Measurements from ENCODE around the gene PSENEN.

The PSENEN gene

DNA sequence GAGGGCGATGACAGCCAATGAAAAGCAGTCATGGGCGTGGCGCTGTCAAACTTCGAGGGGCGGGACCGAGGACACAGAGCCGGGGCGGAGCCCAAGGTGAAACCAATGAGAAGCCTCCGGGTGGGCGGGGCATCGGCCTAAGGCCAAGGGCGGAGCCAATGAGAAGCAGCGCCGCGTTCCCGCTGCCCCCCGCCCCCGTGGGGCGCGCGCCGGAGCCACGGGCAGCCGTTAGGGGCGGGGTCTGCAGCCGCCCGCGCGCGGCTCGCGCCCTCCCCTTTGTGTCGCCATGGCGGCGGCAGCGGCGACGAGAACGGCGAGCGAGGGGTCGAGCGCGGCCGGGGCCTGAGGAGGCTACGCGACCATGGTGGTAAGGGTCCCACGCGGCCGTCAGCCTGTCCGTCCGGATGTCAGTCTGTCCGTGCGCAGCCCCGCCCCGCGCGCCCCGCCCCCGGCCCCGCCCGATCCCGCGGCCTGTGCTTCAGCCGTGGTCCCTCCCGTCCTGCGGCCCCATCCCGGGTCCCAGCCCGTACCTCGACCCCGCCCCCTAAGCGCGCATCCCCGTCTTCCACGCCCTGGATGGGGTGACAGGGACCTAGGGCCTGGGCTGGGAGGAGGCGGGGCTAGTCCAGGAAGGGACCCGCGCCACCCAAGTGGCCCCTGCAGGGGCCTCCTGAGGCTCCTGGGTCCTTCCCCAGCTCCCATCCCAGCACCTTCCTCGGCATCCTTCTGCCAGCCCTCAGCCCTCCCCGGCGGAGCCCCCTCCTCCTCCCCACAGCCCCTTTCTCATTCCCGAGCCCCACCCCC, 30.0 kb downstream of the PSENEN start, which contains the start of gene ARHGAP33:
Gene ARHGAP33 (plus strand): TSS at position 267 of the 804 bp plus-strand sequence. CDS start 95 bp downstream, at position 362.
- peak; percentile 98 for DNase-seq

- DNase-seq, result no peak
These were observed 30.8 kb downstream of the PSENEN start for GRCh38 chr19:35776102-35776788.

DNA sequence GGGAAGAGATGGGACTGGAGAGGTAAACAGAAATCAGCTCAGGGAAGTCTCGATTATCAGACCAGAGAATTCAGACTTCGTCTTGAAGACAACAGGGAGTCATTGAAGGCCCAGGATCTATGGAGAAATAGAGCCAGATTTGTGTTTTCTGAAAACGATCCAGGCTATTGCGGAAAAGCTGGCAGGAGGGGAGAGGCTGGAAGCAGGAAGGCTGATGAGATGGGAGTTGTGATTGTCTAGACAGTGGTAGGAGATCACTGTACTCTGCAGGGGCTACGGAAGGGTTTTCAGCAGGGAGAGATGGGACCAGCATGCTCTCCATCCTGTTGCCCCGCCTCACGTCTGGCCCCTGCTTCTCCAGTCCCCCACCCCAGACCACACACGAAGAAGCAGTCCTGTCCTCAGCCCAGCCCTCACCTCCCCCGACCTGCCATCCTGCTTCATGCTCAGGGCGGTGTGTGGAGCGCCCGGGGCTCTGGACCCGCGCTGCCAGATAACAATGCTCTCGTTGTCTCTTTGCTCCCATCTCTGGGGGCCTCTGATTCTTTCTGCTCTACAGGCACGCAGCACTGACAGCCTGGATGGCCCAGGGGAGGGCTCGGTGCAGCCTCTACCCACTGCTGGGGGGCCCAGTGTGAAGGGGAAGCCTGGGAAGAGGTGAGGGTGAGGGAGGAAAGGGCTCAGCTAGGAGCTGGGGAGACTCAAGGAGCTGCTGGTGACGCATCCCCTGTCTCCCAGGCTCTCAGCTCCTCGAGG, 31.8 kb downstream of the PSENEN start:
- DNase-seq, result no peak

GRCh38 chr19:35777961-35778360, 32.5 kb downstream of the PSENEN start:
- DNase-seq, result no peak

- DNase-seq, result no peak
These were observed 33.6 kb downstream of the PSENEN start for GRCh38 chr19:35779033-35779432.

DNA sequence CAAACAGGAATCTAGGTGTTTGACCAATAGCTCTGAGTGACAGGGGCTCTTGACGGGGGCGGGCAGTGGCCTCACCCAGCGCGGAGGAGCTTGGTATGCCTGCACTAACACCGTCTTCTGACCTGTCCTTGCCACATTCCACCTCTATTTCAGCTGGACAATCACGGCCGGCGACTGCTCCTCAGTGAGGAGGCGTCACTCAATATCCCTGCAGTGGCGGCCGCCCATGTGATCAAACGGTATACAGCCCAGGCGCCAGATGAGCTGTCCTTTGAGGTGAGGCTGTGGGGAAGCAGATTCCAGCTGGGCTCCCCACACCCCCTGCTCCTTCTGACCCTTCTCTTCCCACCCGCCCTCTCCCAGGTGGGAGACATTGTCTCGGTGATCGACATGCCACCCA, 34.6 kb downstream of the PSENEN start:
- DNase-seq, result no peak

DNA sequence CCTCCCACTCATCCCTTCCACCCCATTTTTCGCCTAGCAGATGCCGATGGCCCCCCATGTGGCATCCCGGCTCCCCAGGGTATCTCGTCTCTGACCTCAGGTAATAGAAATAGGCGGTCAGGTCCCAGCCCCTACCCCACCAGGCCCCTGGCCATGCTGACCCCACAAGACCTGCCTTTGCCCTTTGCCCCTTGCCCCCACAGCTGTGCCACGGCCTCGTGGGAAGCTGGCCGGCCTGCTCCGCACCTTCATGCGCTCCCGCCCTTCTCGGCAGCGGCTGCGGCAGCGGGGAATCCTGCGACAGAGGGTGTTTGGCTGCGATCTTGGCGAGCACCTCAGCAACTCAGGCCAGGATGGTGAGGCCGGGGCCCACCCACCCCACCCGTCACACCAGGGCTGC, 35.3 kb downstream of the PSENEN start:
- DNase-seq, result no peak

DNA sequence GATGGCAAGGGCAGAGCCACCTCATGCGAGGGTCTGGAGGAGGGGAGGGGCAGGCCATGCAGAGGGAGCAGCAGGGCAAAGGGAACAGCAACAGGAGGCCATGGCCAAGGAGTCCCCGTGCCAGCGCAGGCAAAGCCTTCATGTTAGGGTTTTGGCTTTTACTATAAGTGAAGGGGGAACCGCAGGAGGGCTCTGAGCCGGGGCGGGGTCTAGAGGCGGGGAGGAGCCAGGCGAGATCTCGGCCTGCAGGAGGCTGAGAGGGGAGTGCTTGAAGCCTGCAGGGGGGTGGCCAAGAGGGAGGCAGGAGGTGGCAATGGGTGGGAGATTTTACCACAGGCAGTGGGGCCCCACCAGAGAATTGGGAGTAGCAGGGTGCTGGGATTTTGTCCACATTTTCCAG, 36.2 kb downstream of the PSENEN start:
- no peak for DNase-seq

- DNase-seq, result no peak
These were observed 37.1 kb downstream of the PSENEN start for GRCh38 chr19:35782589-35782988.

DNA sequence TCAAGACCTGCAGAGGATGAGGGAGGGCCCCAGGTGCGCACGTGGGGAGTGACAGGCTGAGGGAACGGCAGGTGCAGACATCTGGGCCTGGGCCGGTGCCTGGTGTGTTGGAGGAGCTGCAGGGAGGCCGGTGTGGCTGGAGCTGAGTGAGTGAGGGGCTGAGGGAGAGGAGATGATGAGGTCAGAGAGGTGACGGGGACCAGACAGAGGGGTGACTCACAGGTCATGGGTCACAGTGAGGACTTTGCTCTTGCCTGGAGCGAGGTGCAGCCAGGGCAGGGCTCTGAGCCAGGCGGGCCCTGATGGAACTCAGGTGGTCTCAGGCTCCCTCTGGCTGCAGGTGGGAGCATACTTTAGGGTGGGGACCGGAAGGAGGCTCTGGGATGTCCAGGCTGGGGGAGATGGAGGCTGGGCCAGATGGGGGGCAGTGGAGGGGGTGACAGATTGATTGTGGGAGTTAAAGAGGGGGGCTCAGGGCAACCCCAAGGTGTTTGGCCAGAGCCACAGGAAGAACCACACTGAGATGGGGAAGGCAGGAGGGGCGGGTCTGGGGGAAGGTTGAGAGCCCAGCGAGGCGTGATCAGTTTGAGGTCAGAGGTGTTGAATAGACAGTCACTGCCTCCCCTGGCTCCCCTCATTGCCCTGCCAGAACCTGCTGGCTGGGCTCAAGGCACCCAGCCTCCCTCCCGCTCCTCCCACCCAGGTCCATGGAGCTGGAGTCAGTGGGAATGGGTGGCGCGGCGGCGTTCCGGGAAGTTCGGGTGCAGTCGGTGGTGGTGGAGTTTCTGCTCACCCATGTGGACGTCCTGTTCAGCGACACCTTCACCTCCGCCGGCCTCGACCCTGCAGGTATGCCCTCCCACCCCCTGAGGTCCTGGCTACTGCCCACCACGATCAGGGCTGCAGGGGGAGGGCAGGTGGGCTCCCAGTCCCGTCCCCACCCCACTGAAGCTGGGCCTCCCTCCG, 38.3 kb downstream of the PSENEN start:
- DNase-seq, result no peak

DNA sequence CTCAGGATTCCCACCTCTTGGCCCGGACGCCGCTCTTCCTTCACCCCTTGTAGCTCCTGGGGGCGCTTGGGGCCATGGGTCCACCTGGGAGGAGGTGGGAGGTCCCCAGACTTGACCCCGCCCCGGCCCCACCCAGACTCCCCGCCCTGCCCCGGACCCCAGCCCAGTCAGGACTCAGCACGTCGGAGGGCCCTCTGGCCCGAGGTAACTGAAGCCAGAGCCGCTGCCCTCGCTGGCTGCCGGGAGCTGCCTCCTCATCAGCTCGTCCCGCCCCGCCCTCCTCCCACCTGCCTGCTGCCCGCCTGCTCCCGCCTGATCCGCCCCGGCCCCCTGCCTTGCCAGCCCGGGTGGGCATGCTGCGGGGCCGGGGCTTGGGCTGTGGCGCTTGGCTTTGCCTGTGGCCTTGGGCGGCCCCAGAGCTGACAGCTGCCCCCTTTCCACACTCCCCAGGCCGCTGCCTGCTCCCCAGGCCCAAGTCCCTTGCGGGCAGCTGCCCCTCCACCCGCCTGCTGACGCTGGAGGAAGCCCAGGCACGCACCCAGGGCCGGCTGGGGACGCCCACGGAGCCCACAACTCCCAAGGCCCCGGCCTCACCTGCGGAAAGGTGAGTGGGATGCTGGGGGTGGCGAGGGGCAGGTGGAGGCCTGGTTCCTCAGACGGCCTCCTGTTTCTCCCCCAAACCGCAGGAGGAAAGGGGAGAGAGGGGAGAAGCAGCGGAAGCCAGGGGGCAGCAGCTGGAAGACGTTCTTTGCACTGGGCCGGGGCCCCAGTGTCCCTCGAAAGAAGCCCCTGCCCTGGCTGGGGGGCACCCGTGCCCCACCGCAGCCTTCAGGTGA, 39.3 kb downstream of the PSENEN start:
- DNase-seq, result no peak

DNA sequence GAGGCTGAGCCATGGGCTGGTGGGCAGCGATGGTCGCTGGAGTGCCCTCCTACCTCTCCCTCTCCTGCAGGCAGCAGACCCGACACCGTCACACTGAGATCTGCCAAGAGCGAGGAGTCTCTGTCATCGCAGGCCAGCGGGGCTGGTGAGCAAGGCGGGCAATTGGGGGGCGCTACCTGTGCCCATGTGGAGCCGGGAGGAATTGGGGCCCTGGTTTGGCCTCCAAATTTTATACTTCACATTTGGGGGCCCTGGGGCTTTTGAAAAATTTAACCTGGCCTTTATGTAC, 39.8 kb downstream of the PSENEN start:
- no peak for DNase-seq

- DNase-seq, result no peak
These were observed 41.1 kb downstream of the PSENEN start for GRCh38 chr19:35786299-35787160.

- no peak for DNase-seq
These were observed 41.9 kb downstream of the PSENEN start for GRCh38 chr19:35787227-35787799.

GRCh38 chr19:35788205-35788960, 42.9 kb downstream of the PSENEN start:
- no peak for DNase-seq

GRCh38 chr19:35789195-35789977, 43.9 kb downstream of the PSENEN start:
- no peak for DNase-seq

GRCh38 chr19:35789978-35790944, 44.8 kb downstream of the PSENEN start:
- no peak for DNase-seq
